Measurements from ENCODE around the gene FZD10.

- TF ChIP-seq CTCF (IDR thresholded peaks at IDR 0.05; ENCODE audit: poor library complexity) (no peak), EZH2 (IDR thresholded peaks at IDR 0.05; ENCODE audit: borderline replicate concordance) (no peak)
Observed at GRCh38 chr12:130133851-130134562, 28.3 kb upstream of the FZD10 start.
